H1 (cell line): ENCODE results near the gene CEP44. TPM values are rescaled to one million over a fixed set of nuclear protein-coding genes. Genes with fewer than 3 reads are reported as not detected.

Source experiments
- CTCF ChIA-PET: fragments of 300-600 bp; sonication (Branson Sonifier 250); formaldehyde crosslinking; loops from one replicate; lab custom pipeline; 2021; ENCODE audit not compliant: partially characterized antibody; lab: Charles Lee
- POLR2A ChIA-PET: fragments of 300-600 bp; sonication (Branson Sonifier 250); formaldehyde crosslinking; loops from one replicate; lab custom pipeline; 2021; ENCODE audit warnings: inconsistent platforms; ENCODE audit not compliant: partially characterized antibody; lab: Charles Lee
- DNase-seq, 2 experiments: peaks; one replicate each; pipeline versions ENCODE4 v3.0.0 to v3.0.0-alpha.2; 2010 to 2022; ENCODE audit warnings: low spot score in 2 of 2, low read depth in 1 of 2, mixed read lengths in 1 of 2
- FAIRE-seq: peaks from 2 replicates; lab custom pipeline; 2011; peaks lifted over from hg19 to GRCh38; lab: Jason Lieb, UNC
- H2AFZ ChIP-seq: 2 replicates; pipeline ENCODE4 v1.8.1; 2012; ENCODE audit warnings: low read length, inconsistent platforms
- H2AK5ac ChIP-seq: 2 replicates; pipeline ENCODE4 v1.6.1; 2013; ENCODE audit warnings: low read depth, low read length
- H2BK120ac ChIP-seq: replicated peaks from 2 replicates; pipeline ENCODE3; 2013; ENCODE audit warnings: low read depth, low read length, inconsistent platforms
- H2BK12ac ChIP-seq: 2 replicates; pipeline ENCODE4 v1.6.1; 2013; ENCODE audit warnings: low read depth, low read length
- H2BK15ac ChIP-seq: 2 replicates; pipeline ENCODE4 v1.6.1; 2013; ENCODE audit warnings: low read length
- H2BK20ac ChIP-seq: 2 replicates; pipeline ENCODE4 v1.6.1; 2013; ENCODE audit warnings: low read length
- H2BK5ac ChIP-seq: 2 replicates; pipeline ENCODE4 v1.6.1; 2013; ENCODE audit warnings: low read depth, low read length
- H3K14ac ChIP-seq: 2 replicates; pipeline ENCODE4 v1.6.1; 2013; ENCODE audit warnings: inconsistent platforms; ENCODE audit not compliant: insufficient read length
- H3K18ac ChIP-seq: 2 replicates; pipeline ENCODE4 v1.6.1; 2013; ENCODE audit warnings: low read length; ENCODE audit errors: extremely low read depth
- H3K23ac ChIP-seq: 2 replicates; pipeline ENCODE4 v1.6.1; 2013; ENCODE audit warnings: inconsistent platforms; ENCODE audit not compliant: insufficient read length
- H3K23me2 ChIP-seq: 2 replicates; pipeline ENCODE4 v1.6.1; 2013; ENCODE audit warnings: low read depth, low read length
- H3K27ac ChIP-seq: 2 replicates; pipeline ENCODE4 v1.6.1; 2011; ENCODE audit warnings: low read depth, low read length, inconsistent platforms
- H3K27me3 ChIP-seq, 4 experiments: replicated peaks in 1 of 4; 1 replicate in 1 of 4; 2 replicates in 3 of 4; pipeline versions ENCODE4 v1.6.1 to v1.8.1; 2011 to 2013; ENCODE audit warnings: low read length in 3 of 4, mild to moderate bottlenecking in 3 of 4, inconsistent platforms in 2 of 4, mixed read lengths in 2 of 4, moderate library complexity in 1 of 4; ENCODE audit not compliant: control insufficient read depth in 3 of 4, insufficient read depth in 3 of 4; ENCODE audit errors: extremely low read depth in 1 of 4
- H3K36me3 ChIP-seq, 4 experiments: 2 replicates each; pipeline versions ENCODE4 v1.6.1 to v1.8.1; 2011 to 2013; ENCODE audit warnings: mild to moderate bottlenecking in 4 of 4, low read length in 3 of 4, moderate library complexity in 2 of 4, control low read depth in 1 of 4, inconsistent platforms in 1 of 4; ENCODE audit not compliant: insufficient read depth in 4 of 4, control insufficient read depth in 2 of 4
- H3K4ac ChIP-seq: replicated peaks from 2 replicates; pipeline ENCODE3; 2013; ENCODE audit warnings: low read length, low read depth, mixed read lengths, inconsistent platforms; ENCODE audit not compliant: insufficient read length
- H3K4me1 ChIP-seq, 4 experiments: replicated peaks in 1 of 4; 1 replicate in 1 of 4; 2 replicates in 3 of 4; pipeline versions ENCODE4 v1.6.1 to v1.8.1; 2011 to 2013; ENCODE audit warnings: low read length in 3 of 4, inconsistent platforms in 2 of 4, mixed read lengths in 1 of 4; ENCODE audit not compliant: insufficient read depth in 4 of 4, control insufficient read depth in 3 of 4
- H3K4me2 ChIP-seq, 2 experiments: 2 replicates each; pipeline versions ENCODE4 v1.6.1 to v1.8.1; 2011 to 2013; ENCODE audit warnings: low read depth in 2 of 2, low read length in 2 of 2, control low read depth in 1 of 2, inconsistent platforms in 1 of 2, mild to moderate bottlenecking in 1 of 2; ENCODE audit not compliant: insufficient read depth in 1 of 2
- H3K4me3 ChIP-seq, 4 experiments: fragments of 200-600, 300-600 bp in 1 of 4; sonication (generic), shearing (Covaris generic), sonication (Bioruptor Twin) in 1 of 4; 2 replicates each; pipeline versions ENCODE4 v1.5.1 to v1.8.1; 2011 to 2016; ENCODE audit warnings: low read length in 4 of 4, low read depth in 3 of 4, control low read depth in 2 of 4, inconsistent platforms in 2 of 4, mild to moderate bottlenecking in 2 of 4, mixed read lengths in 1 of 4, moderate library complexity in 1 of 4; ENCODE audit not compliant: insufficient read depth in 2 of 4; ENCODE audit errors: extremely low read depth in 1 of 4
- H3K56ac ChIP-seq: replicated peaks from 2 replicates; pipeline ENCODE3; 2013; ENCODE audit warnings: low read depth, mild to moderate bottlenecking, mixed read lengths, low read length, inconsistent platforms; ENCODE audit not compliant: insufficient read length
- H3K79me1 ChIP-seq: 2 replicates; pipeline ENCODE4 v1.6.1; 2013; ENCODE audit warnings: low read depth, low read length, control low read depth
- H3K79me2 ChIP-seq, 2 experiments: 2 replicates each; pipeline versions ENCODE4 v1.6.1 to v1.8.1; 2012 to 2013; ENCODE audit warnings: low read length in 2 of 2, mild to moderate bottlenecking in 2 of 2, inconsistent platforms in 1 of 2; ENCODE audit not compliant: insufficient read depth in 2 of 2, control insufficient read depth in 1 of 2
- H3K9ac ChIP-seq, 4 experiments: replicated peaks in 1 of 4; 1 replicate in 1 of 4; 2 replicates in 3 of 4; pipeline versions ENCODE4 v1.6.1 to v1.8.1; 2011 to 2013; ENCODE audit warnings: low read depth in 3 of 4, low read length in 3 of 4, control low read depth in 2 of 4, mild to moderate bottlenecking in 2 of 4, moderate library complexity in 2 of 4, inconsistent platforms in 1 of 4; ENCODE audit errors: extremely low read depth in 1 of 4
- H3K9me3 ChIP-seq, 2 experiments: 2 replicates each; pipeline versions ENCODE4 v1.6.1 to v1.8.1; 2012 to 2013; ENCODE audit warnings: mild to moderate bottlenecking in 2 of 2, moderate library complexity in 2 of 2, control low read depth in 1 of 2, inconsistent platforms in 1 of 2, low read depth in 1 of 2, low read length in 1 of 2, mixed read lengths in 1 of 2; ENCODE audit not compliant: insufficient read depth in 2 of 2
- H4K20me1 ChIP-seq, 2 experiments: replicated peaks in 1 of 2; 2 replicates each; pipeline versions ENCODE3 to v1.8.1; 2011 to 2013; ENCODE audit warnings: inconsistent platforms in 2 of 2, low read length in 2 of 2, mild to moderate bottlenecking in 1 of 2; ENCODE audit not compliant: insufficient read depth in 2 of 2, control insufficient read depth in 1 of 2
- H4K5ac ChIP-seq: 2 replicates; pipeline ENCODE4 v1.6.1; 2013; ENCODE audit warnings: low read length, low read depth, mixed read lengths, inconsistent platforms; ENCODE audit not compliant: insufficient read length
- H4K8ac ChIP-seq: 2 replicates; pipeline ENCODE4 v1.8.0; 2013; ENCODE audit warnings: mild to moderate bottlenecking, moderate library complexity, low read length, inconsistent platforms; ENCODE audit not compliant: insufficient read depth; ENCODE audit errors: extremely low read depth
- H4K91ac ChIP-seq: replicated peaks from 2 replicates; pipeline ENCODE3; 2013; ENCODE audit warnings: low read length, mixed read lengths, inconsistent platforms; ENCODE audit not compliant: insufficient read length
- BACH1 ChIP-seq: IDR thresholded peaks from 2 replicates; pipeline ENCODE4 v1.6.1; 2012; ENCODE audit warnings: low read length, improper control_type of control experiment
- BCL11A ChIP-seq, 2 experiments: IDR thresholded peaks; one replicate each; pipeline ENCODE4 v1.6.1; 2011; ENCODE audit warnings: low read depth in 2 of 2, low read length in 2 of 2, mild to moderate bottlenecking in 2 of 2
- CEBPB ChIP-seq: IDR thresholded peaks from 2 replicates; pipeline ENCODE4 v1.6.1; 2012; ENCODE audit warnings: low read depth, low read length
- CHD2 ChIP-seq: IDR thresholded peaks from 2 replicates; pipeline ENCODE4 v1.6.1; 2012; ENCODE audit warnings: low read length, improper control_type of control experiment
- CTBP2 ChIP-seq: IDR thresholded peaks from 2 replicates; pipeline ENCODE4 v1.7.0; 2011; ENCODE audit warnings: borderline replicate concordance, mild to moderate bottlenecking, moderate library complexity, mixed read lengths, low read length; ENCODE audit not compliant: insufficient read depth, insufficient read length
- GABPA ChIP-seq: IDR thresholded peaks from 2 replicates; pipeline ENCODE4 v1.6.1; 2011; ENCODE audit warnings: mild to moderate bottlenecking, low read length, moderate library complexity, borderline replicate concordance; ENCODE audit not compliant: insufficient read depth
- JUND ChIP-seq: IDR thresholded peaks from 2 replicates; pipeline ENCODE4 v1.6.1; 2011; ENCODE audit warnings: mild to moderate bottlenecking, improper control_type of control experiment, low read length
- NANOG ChIP-seq: IDR thresholded peaks from 2 replicates; pipeline ENCODE4 v1.6.1; 2011; ENCODE audit warnings: low read length, low read depth, mild to moderate bottlenecking, inconsistent platforms; ENCODE audit not compliant: insufficient read depth, poor library complexity, severe bottlenecking
- POU5F1 ChIP-seq: IDR thresholded peaks from 2 replicates; pipeline ENCODE4 v1.6.1; 2011; ENCODE audit warnings: low read depth, mild to moderate bottlenecking, low read length, moderate library complexity
- RNF2 ChIP-seq: fragments of 200-900, 300-1000 bp; sonication (generic); IDR thresholded peaks from 2 replicates; pipeline ENCODE4 v1.7.1; 2016; ENCODE audit warnings: borderline replicate concordance, low read depth, mild to moderate bottlenecking, antibody characterized with exemption, low read length; ENCODE audit not compliant: poor library complexity, severe bottlenecking; ENCODE audit errors: missing control alignments
- SIX5 ChIP-seq: IDR thresholded peaks from 2 replicates; pipeline ENCODE4 v1.6.1; 2011; ENCODE audit warnings: mild to moderate bottlenecking, low read depth, low read length
- SUZ12 ChIP-seq: fragments of 200-600 bp; sonication (generic); IDR thresholded peaks from 2 replicates; pipeline ENCODE4 v1.6.1; 2012; ENCODE audit warnings: mild to moderate bottlenecking, inconsistent platforms, low read length, moderate library complexity, mixed read lengths
- TBP ChIP-seq: IDR thresholded peaks from 2 replicates; pipeline ENCODE4 v1.6.1; 2011; ENCODE audit warnings: low read depth, low read length, improper control_type of control experiment
- YY1 ChIP-seq: IDR thresholded peaks from 2 replicates; pipeline ENCODE4 v1.6.1; 2011; ENCODE audit warnings: low read depth, mild to moderate bottlenecking, low read length
- WGBS, 2 experiments: shearing (Covaris generic) in 1 of 2; methylation state at CpG; one replicate each; pipeline versions ENCODE4 v1.1.6 to v1.1.7; 2013 to 2015; ENCODE audit warnings: low lambda C conversion rate in 2 of 2, mixed read lengths in 2 of 2, inconsistent platforms in 1 of 2, low coverage in 1 of 2, missing lambda C conversion rate in 1 of 2; ENCODE audit not compliant: insufficient replicate concordance in 2 of 2, insufficient coverage in 1 of 2, insufficient read length in 1 of 2; ENCODE audit errors: extremely low coverage in 1 of 2, missing lambda C conversion rate in 1 of 2; 5-methylcytosine and 5-hydroxymethylcytosine counted together
- polyA plus RNA-seq, 7 experiments: library from polyadenylated mRNA; depleted of rRNA in 3 of 7; stranded (reverse) in 5 of 7; unstranded in 2 of 7; fragments of >200 nt in 5 of 7; fragments of 200-250 nt in 2 of 7; gene quantifications; 1 replicate in 5 of 7; 2 replicates in 1 of 7; 4 replicates in 1 of 7; pipeline versions ENCODE4 v1.2.1 to v1.2.3, GENCODE V29; 2011 to 2013; ENCODE audit warnings: missing spikeins in 2 of 7, mixed read lengths in 2 of 7
- total RNA-seq: library from RNA; stranded (reverse); fragmentation: NEBNext Ultra II Directional; extraction: Animal tissue kit (Norgen Biotek cat#: 25700); gene quantifications from 2 replicates; pipeline ENCODE4 v1.2.1, GENCODE V29; 2021

Gene CEP44
- total and polyA plus RNA-seq, 2 of the 8 experiments (the other 6 are each of a cell fraction or from before 2014, with no cell fraction given): 3.4 to 17.1 TPM

DNA sequence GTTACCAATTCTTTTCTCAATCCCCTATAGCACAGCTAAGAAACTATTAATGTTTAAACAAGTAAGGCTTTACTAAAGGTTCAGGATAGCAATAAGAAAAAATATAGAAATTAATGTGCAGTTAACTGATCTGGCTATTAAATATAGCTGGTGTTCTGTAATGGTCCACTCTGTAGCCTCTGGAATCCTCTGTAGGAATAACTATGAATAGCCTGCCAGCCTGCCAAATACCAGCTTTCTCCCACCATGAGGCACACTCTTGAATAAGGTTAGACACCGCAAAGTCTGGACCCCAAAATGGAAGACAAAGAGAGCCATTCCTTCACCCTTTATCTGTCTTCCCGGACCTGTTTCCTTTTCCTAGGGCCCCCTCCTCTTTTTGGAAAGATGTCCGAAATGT lies 30.6 kb downstream of the CEP44 start:
- no peak overlapping the region for H3K4me2 ChIP-seq
- no peak for TF ChIP-seq JUND
- no peak for TF ChIP-seq GABPA
- no peak for TF ChIP-seq SUZ12
- no peak for TF ChIP-seq YY1
- TF ChIP-seq RNF2: no peak
- no peak for TF ChIP-seq CEBPB
- no peak for TF ChIP-seq CTBP2
- TF ChIP-seq TBP: no peak
- no peak for TF ChIP-seq BACH1
- no peak for TF ChIP-seq POU5F1
- TF ChIP-seq BCL11A (IDR thresholded peaks at IDR 0.05; ENCODE audit: low read depth in 2 of 2, low read length in 2 of 2): no peak
- no peak for TF ChIP-seq NANOG
- TF ChIP-seq SIX5: no peak
- TF ChIP-seq CHD2: no peak

More for the DNA sequence above, 30.6 kb downstream of the CEP44 start:
- peaks cover 0 to 22% (median 0%) of the 10 kb centered on the region in 4 experiments; a peak in 2 of 8 replicates for H3K36me3 ChIP-seq
- H3K27me3 ChIP-seq: no peaks in the 10 kb centered on the region
- H3K79me2 ChIP-seq: no peaks in the 10 kb centered on the region
- H4K20me1 ChIP-seq: no peaks in the 10 kb centered on the region
- no peaks in the 10 kb centered on the region for H3K79me1 ChIP-seq
- FAIRE-seq: no peak
- no peak overlapping the region for H2BK12ac ChIP-seq
- no peak overlapping the region for H3K9ac ChIP-seq
- H3K23me2 ChIP-seq: no peaks in the 10 kb centered on the region
- H3K4me3 ChIP-seq: no peak overlapping the region
- H4K91ac ChIP-seq: no peak overlapping the region
- ChIA-PET CTCF (interaction anchor here (0.8 to 1.6 kb wide), 4 partner anchors 28 to 92 kb away, joined by 3 to 5 read pairs (median 4); no protein-coding TSS in a partner anchor), POLR2A (interaction anchor here (1.2 kb wide), 1 partner anchor 30 kb away, joined by 3 read pairs; the partner anchor contains the start of gene CEP44)
- H2AFZ ChIP-seq: no peak overlapping the region
- H4K5ac ChIP-seq: no peak overlapping the region
- no peaks in the 10 kb centered on the region for H3K4me1 ChIP-seq
- H2AK5ac ChIP-seq: no peak overlapping the region
- H2BK5ac ChIP-seq: no peak overlapping the region
- WGBS, 2 experiments: 89% methylated on average over 3 of the region's 3 CpGs; no CpG with 5 or more reads in 1 of the 2 experiments
- no peaks in the 10 kb centered on the region for H3K9me3 ChIP-seq
- H3K27ac ChIP-seq: no peak overlapping the region
- no peak for DNase-seq
- H3K23ac ChIP-seq: no peak overlapping the region
- H3K56ac ChIP-seq: no peak overlapping the region
- H2BK120ac ChIP-seq: no peak overlapping the region
- H3K14ac ChIP-seq: no peak overlapping the region
- no peak overlapping the region for H3K4ac ChIP-seq
- no peak overlapping the region for H4K8ac ChIP-seq
- H3K18ac ChIP-seq: no peak overlapping the region
- H2BK20ac ChIP-seq: no peak overlapping the region
- no peak overlapping the region for H2BK15ac ChIP-seq
